ENCODE results near the gene RNF115. TPM values are rescaled to one million over a fixed set of nuclear protein-coding genes. Genes with fewer than 3 reads are reported as not detected.

The RNF115 gene
- total and polyA plus RNA-seq, 11 donors: 20.5 to 76.5 (median 51.2) TPM

DNA sequence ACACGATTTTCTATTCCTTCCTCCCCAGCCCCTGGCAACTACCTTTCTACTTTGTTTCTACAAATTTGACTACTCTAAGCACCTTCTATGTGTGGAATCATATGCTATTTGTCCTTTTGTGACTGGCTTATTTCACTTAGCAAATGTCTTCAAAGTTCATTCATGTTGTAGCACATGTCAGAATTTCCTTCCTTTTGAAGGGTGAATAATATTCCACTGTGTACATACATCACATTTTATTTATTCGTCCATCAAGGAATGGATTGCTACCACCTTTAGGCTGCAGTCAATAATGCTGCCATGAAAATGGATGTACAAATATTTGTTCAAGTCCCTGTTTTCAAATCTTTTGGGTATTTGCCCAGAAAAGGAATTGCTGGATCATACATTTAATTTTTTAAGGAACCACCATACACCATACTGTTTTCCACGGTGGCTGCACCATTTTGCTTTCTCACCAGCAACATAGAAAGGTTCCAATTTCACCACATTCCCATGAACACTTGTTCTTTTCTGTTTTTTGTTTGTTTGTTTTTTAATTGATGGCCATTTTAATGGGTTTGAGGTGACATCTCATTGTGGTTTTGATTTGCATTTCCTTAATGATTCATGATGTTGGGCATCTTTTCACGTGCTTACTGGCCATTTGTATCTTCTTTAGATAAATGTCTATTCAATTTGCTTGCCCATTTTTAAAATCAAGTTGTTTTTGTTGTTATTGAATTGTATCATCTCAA is 113.4 kb downstream of the RNF115 start:
- H3K27me3 ChIP-seq: no peaks in the 10 kb centered on the region
- H3K36me3 ChIP-seq: no peaks in the 10 kb centered on the region
- intact Hi-C loops (cut with DNase I): no loop called here
- TF ChIP-seq POLR2A (IDR thresholded peaks at IDR 0.05): no peak
- TF ChIP-seq CTCF (IDR thresholded peaks at IDR 0.05): no peak
- H3K9me3 ChIP-seq: no peaks in the 10 kb centered on the region
- ATAC-seq (no peak), DNase-seq (no peak)
- H3K4me3 ChIP-seq: no peak overlapping the region
- peaks cover 0 to 9% (median 0%) of the 10 kb centered on the region in 12 donors for H3K4me1 ChIP-seq
- H3K27ac ChIP-seq: no peak overlapping the region
- WGBS, 4 donors: 83 to 90% (median 85%) methylated on average over 4 of the region's 4 CpGs

DNA sequence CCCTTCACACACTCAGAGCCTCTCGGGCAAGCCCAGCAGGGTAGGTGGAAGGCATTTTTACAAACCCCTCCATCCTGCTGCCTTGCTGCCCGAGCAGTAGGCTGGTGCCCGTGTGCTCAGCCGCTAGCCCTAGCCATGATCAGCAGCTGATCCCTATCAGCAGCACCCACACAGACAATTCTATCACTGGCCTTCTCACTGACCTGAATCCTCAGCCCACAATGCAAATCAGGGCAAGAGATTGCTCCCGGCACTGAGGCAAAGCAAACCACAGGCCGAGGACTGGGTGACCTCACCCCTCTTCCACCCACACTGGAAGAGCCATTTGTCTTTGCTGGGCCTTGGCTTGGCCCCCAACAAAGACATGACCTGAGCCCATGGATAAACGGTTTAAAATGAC is 115.8 kb downstream of the RNF115 start:
- 48 to 68% (median 63%) methylated on average over 7 of the region's 7 CpGs for WGBS, 4 donors
- no peak for DNase-seq
- Histone ChIP-seq H3K9me3 (no peaks in the 10 kb centered on the region), H3K36me3 (no peaks in the 10 kb centered on the region), H3K27me3 (no peaks in the 10 kb centered on the region), H3K4me1 (peaks cover 0 to 4% (median 0%) of the 10 kb centered on the region in 12 donors), H3K27ac (no peak overlapping the region), H3K4me3 (no peak overlapping the region)
- TF ChIP-seq CTCF (IDR thresholded peaks at IDR 0.05): no peak
- no peak for TF ChIP-seq POLR2A (IDR thresholded peaks at IDR 0.05)
- ATAC-seq: no peak
- intact Hi-C loops (cut with DNase I): no loop called here

GRCh38 chr1:145707183-145707867 is 116.6 kb downstream of the RNF115 start, which contains the start of gene PDZK1:
Gene PDZK1 (minus strand): TSS chr1:145707368. CDS start chr1:145688021, 19,347 bp downstream.
- WGBS, 4 donors: 58 to 79% (median 75%) methylated on average over 9 of the region's 9 CpGs
- intact Hi-C loops (cut with DNase I): no loop called here
- ATAC-seq (no peak), DNase-seq (no peak)
- H3K27ac ChIP-seq: no peak within 1 kb of the TSS
- peaks cover 0 to 4% (median 0%) of the 10 kb centered on the region in 12 donors for H3K4me1 ChIP-seq
- no peaks in the 10 kb centered on the region for H3K36me3 ChIP-seq
- H3K4me3 ChIP-seq: no peak within 1 kb of the TSS
- no peaks in the 10 kb centered on the region for H3K27me3 ChIP-seq
- TF ChIP-seq POLR2A (IDR thresholded peaks at IDR 0.05) (no peak), CTCF (IDR thresholded peaks at IDR 0.05) (no peak)
- H3K9me3 ChIP-seq: no peaks in the 10 kb centered on the region

DNA sequence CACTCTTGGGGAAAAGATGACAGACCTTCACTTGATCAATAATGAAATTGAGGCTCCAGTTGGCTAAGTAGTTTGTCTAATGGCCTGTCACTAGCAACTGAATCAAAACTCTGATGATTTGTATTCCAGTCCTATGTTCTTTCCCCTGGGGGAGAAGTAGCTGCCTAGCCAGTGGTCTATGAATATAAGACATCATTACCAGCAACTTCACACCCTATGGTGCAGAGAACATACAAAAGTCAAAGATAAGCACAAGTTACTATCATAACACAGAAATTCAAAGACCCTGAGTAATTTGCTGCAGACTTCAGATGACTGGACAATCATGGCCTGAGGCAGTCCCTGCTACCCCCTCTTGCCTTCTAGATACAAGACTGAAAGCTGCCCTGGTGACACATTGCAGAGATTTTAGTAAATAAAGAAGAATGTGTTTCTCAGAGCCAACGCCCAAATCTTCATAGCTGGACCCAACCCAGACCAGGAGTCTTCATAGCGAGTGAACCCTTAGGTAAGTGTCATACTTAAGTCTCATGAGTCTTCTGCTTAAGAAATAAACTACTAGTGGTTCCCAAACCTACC is 117.7 kb downstream of the RNF115 start:
- DNase-seq: no peak
- Histone ChIP-seq H3K27ac (no peak overlapping the region), H3K27me3 (no peaks in the 10 kb centered on the region), H3K9me3 (no peaks in the 10 kb centered on the region), H3K4me1 (no peaks in the 10 kb centered on the region), H3K4me3 (no peak overlapping the region), H3K36me3 (no peaks in the 10 kb centered on the region)
- intact Hi-C loops (cut with DNase I): no loop called here
- no peak for ATAC-seq
- WGBS, 4 donors: 82 to 97% (median 88%) methylated on average over 2 of the region's 2 CpGs
- TF ChIP-seq POLR2A (IDR thresholded peaks at IDR 0.05) (no peak), CTCF (IDR thresholded peaks at IDR 0.05) (no peak)
